ENCODE measurements around the gene SPACA4. TPM values are rescaled to one million over a fixed set of nuclear protein-coding genes. Genes with fewer than 3 reads are reported as not detected.

SPACA4 gene
- total RNA-seq, 1 experiment from 2014 or later, result not detected

DNA sequence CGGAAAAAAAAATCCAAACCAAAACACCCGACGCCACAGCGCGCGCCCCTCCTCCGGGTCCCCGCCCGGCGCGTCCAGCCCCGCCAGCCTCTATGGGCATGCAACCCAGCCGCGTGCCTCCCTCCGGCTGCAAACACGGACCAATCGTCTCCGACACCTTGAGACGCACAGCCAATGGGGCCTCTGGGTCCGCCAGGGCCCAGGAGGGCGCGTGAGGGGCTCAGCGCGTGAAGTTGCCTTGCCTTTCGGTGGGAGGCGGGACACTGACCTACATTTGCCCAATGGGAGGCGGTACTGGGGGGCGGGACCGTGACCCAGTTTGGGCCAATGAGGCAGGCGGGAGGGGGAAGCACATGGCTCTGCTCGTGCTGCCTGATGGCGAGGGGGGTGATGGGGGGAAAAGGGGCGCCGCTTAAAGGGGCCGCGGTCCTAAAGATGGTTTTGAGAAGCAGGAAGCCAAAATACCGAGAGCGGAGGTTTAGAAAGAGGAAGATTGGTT is 31.0 kb downstream of the SPACA4 start:
- BruUV-seq (replicated peaks), result no TSS peak
- H3K4me3 ChIP-seq (ENCODE audit: low read depth, low read length), result peak overlapping the region; percentile 63
- Mint-ChIP-seq H3K27ac (ENCODE audit: unreplicated experiment) (peak overlapping the region; percentile 96), H3K4me3 (ENCODE audit: unreplicated experiment) (peak overlapping the region; percentile 80), H3K27me3 (ENCODE audit: insufficient read depth, unreplicated experiment) (no peaks in the 10 kb centered on the region), H3K9me3 (ENCODE audit: unreplicated experiment) (peaks cover 9% of the 10 kb centered on the region), H3K4me1 (ENCODE audit: low read depth, unreplicated experiment) (peaks cover 36% of the 10 kb centered on the region), H3K36me3 (ENCODE audit: insufficient read depth, unreplicated experiment) (peaks cover 52% of the 10 kb centered on the region)
- POLR2A ChIA-PET, result interaction anchor here (1.3 to 2.0 kb wide), 2 partner anchors 13 to 18 kb away, joined by 7 to 17 read pairs; partner anchors contain the start of genes RPL18 and SPHK2
- CTCF ChIA-PET, result interaction anchor here (0.6 to 1.2 kb wide), 4 partner anchors 8 to 525 kb away, joined by 3 to 8 read pairs (median 5); partner anchors contain the start of gene CA11
- TF ChIP-seq, protein P1, sequence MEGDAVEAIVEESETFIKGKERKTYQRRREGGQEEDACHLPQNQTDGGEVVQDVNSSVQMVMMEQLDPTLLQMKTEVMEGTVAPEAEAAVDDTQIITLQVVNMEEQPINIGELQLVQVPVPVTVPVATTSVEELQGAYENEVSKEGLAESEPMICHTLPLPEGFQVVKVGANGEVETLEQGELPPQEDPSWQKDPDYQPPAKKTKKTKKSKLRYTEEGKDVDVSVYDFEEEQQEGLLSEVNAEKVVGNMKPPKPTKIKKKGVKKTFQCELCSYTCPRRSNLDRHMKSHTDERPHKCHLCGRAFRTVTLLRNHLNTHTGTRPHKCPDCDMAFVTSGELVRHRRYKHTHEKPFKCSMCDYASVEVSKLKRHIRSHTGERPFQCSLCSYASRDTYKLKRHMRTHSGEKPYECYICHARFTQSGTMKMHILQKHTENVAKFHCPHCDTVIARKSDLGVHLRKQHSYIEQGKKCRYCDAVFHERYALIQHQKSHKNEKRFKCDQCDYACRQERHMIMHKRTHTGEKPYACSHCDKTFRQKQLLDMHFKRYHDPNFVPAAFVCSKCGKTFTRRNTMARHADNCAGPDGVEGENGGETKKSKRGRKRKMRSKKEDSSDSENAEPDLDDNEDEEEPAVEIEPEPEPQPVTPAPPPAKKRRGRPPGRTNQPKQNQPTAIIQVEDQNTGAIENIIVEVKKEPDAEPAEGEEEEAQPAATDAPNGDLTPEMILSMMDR (IDR thresholded peaks at IDR 0.05; ENCODE audit: insufficient read depth in 1 of 2, low read depth in 1 of 2, low read length in 1 of 2, severe bottlenecking in 1 of 2, unreplicated experiment in 1 of 2), result no peak
- H3K4me1 ChIP-seq, result peaks cover 32% of the 10 kb centered on the region
- peak; percentile 100 for DNase-seq
- H3K36me3 ChIP-seq (ENCODE audit: control insufficient read depth, insufficient read depth, low read length), result no peaks in the 10 kb centered on the region
- no peaks in the 10 kb centered on the region for H3K9me3 ChIP-seq
- intact Hi-C loops (cut with micrococcal nuclease; ENCODE audit: unreplicated experiment), result loop anchor here (1.0 to 5.0 kb wide), 5 partner anchors 9 to 325 kb away; partner anchors contain the start of genes CA11, HSD17B14, RPL18 and SPHK2
- H3K27me3 ChIP-seq (replicated peaks; ENCODE audit: control insufficient read depth, insufficient read depth, low read length), result no peaks in the 10 kb centered on the region

DNA sequence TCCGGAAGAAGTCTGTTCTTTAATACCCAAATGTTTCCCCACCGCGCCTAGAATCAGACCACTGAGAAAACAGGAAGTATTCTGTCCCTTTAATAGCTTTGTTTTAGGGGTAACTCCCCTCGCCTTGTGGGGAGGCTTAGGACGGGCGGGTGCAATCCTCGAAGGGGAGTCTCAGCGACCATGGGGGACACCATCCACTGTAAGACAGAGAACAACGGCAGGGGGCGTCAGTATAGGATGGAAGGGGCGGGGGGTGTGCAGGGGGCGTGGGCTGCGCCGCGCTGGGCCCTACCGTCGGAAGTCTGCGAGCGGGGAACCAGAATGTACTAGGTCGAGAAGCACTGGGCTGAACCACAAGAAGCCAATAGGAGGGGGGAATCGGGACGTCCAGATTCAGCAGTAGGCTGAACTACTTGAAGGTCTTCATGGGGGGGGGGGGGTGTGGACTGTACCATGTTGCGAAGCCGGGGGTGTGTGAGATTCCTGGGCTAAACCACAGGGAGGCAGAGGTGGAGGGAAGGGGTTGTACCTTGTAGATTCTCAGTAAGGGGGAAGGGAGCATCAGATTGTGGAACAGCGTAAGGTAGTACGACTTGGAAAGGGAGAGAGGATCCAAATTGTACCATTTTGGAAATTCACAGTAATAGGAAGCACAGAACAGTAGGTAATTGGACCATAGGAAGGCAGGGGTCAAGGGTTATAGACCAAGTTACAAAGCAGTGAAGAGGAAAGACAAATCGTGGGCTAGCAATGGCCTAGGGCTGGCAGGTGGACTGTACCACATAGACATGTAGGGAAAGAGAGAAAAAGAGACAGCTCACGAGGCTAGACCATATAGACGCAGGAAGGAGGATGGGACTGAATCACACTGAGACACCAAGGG is 31.6 kb downstream of the SPACA4 start:
- H3K4me1 ChIP-seq, result peaks cover 25% of the 10 kb centered on the region
- POLR2A ChIA-PET, result interaction anchor here (1.3 to 2.0 kb wide), 2 partner anchors 14 to 19 kb away, joined by 7 to 17 read pairs; partner anchors contain the start of genes RPL18 and SPHK2
- H3K9me3 Mint-ChIP-seq (ENCODE audit: unreplicated experiment), result peaks cover 9% of the 10 kb centered on the region
- H3K4me3 ChIP-seq (ENCODE audit: low read depth, low read length), result peak overlapping the region; percentile 63
- intact Hi-C loops (cut with micrococcal nuclease; ENCODE audit: unreplicated experiment), result loop anchor here (1.0 to 5.0 kb wide), 5 partner anchors 8 to 324 kb away; partner anchors contain the start of genes CA11, HSD17B14, RPL18 and SPHK2
- peaks cover 33% of the 10 kb centered on the region for H3K4me1 Mint-ChIP-seq (ENCODE audit: low read depth, unreplicated experiment)
- H3K4me3 Mint-ChIP-seq (ENCODE audit: unreplicated experiment), result peak overlapping the region; percentile 80
- peak overlapping the region; percentile 96 for H3K27ac Mint-ChIP-seq (ENCODE audit: unreplicated experiment)
- peaks cover 45% of the 10 kb centered on the region for H3K36me3 Mint-ChIP-seq (ENCODE audit: insufficient read depth, unreplicated experiment)
- BruUV-seq (replicated peaks), result no TSS peak
- CTCF ChIA-PET, result interaction anchor here (0.6 to 1.2 kb wide), 4 partner anchors 8 to 526 kb away, joined by 3 to 8 read pairs (median 5); partner anchors contain the start of gene CA11
- no peaks in the 10 kb centered on the region for H3K27me3 Mint-ChIP-seq (ENCODE audit: insufficient read depth, unreplicated experiment)
- no peaks in the 10 kb centered on the region for H3K9me3 ChIP-seq
- no peaks in the 10 kb centered on the region for H3K36me3 ChIP-seq (ENCODE audit: control insufficient read depth, insufficient read depth, low read length)
- H3K27me3 ChIP-seq (replicated peaks; ENCODE audit: control insufficient read depth, insufficient read depth, low read length), result no peaks in the 10 kb centered on the region
- DNase-seq, result peak; percentile 90 to 96
- TF ChIP-seq, protein P1 (IDR thresholded peaks at IDR 0.05; ENCODE audit: insufficient read depth in 1 of 2, low read depth in 1 of 2, low read length in 1 of 2, severe bottlenecking in 1 of 2, unreplicated experiment in 1 of 2), result peak in 1 of 2 experiments; percentile 46

- H3K4me1 Mint-ChIP-seq (ENCODE audit: low read depth, unreplicated experiment), result peaks cover 27% of the 10 kb centered on the region
- H3K36me3 Mint-ChIP-seq (ENCODE audit: insufficient read depth, unreplicated experiment), result peaks cover 38% of the 10 kb centered on the region
- H3K9me3 Mint-ChIP-seq (ENCODE audit: unreplicated experiment), result peaks cover 9% of the 10 kb centered on the region
- H3K4me1 ChIP-seq, result peaks cover 18% of the 10 kb centered on the region
- H3K4me3 Mint-ChIP-seq (ENCODE audit: unreplicated experiment), result peak overlapping the region; percentile 80
- TF ChIP-seq, protein P1 (IDR thresholded peaks at IDR 0.05; ENCODE audit: insufficient read depth in 1 of 2, low read depth in 1 of 2, low read length in 1 of 2, severe bottlenecking in 1 of 2, unreplicated experiment in 1 of 2), result no peak
- no peak overlapping the region for H3K4me3 ChIP-seq (ENCODE audit: low read depth, low read length)
- no peaks in the 10 kb centered on the region for H3K36me3 ChIP-seq (ENCODE audit: control insufficient read depth, insufficient read depth, low read length)
- ChIA-PET POLR2A (no interaction called here), CTCF (no interaction called here)
- no TSS peak for BruUV-seq (replicated peaks)
- H3K27ac Mint-ChIP-seq (ENCODE audit: unreplicated experiment), result peak overlapping the region; percentile 96
- H3K27me3 Mint-ChIP-seq (ENCODE audit: insufficient read depth, unreplicated experiment), result no peaks in the 10 kb centered on the region
- intact Hi-C loops (cut with micrococcal nuclease; ENCODE audit: unreplicated experiment), result loop anchor here (5.0 kb wide), 2 partner anchors 198 to 323 kb away; partner anchors contain the start of gene HSD17B14
- H3K9me3 ChIP-seq, result no peaks in the 10 kb centered on the region
- no peaks in the 10 kb centered on the region for H3K27me3 ChIP-seq (replicated peaks; ENCODE audit: control insufficient read depth, insufficient read depth, low read length)
- DNase-seq, result peak; percentile 45 to 52
Measured at GRCh38 chr19:48638831-48639381, 32.4 kb downstream of the SPACA4 start.
